IMR-90 (cell line): ENCODE results near the gene NTSR2. TPM values are rescaled to one million over a fixed set of nuclear protein-coding genes. Genes with fewer than 3 reads are reported as not detected.

Experiments used
- ATAC-seq: fragments of 200-7000 bp; cut with Tn5 transposase; 2 replicates; pipeline ENCODE4 v1.9.1; 2020; ENCODE audit warnings: low read depth, mild to moderate bottlenecking, moderate library complexity
- BruUV-seq: library from RNA; stranded (reverse); fragments of 400-500 nt; replicated peaks from 2 replicates; lab custom pipeline; 2021; lab: Mats Ljungman, UMichigan
- CTCF ChIA-PET: fragments of 300-600 bp; formaldehyde crosslinking; extraction: SDS; loops from one replicate; lab custom pipeline; 2021; ENCODE audit warnings: antibody characterized with exemption; lab: Yijun Ruan, JAX
- POLR2A ChIA-PET: fragments of 300-600 bp; sonication (Branson Sonifier 250); formaldehyde crosslinking; loops from one replicate; lab custom pipeline; 2022; ENCODE audit warnings: antibody characterized with exemption; ENCODE audit not compliant: unreplicated experiment; lab: Charles Lee
- DNase-seq: peaks from one replicate; pipeline ENCODE4 v3.0.0; 2013
- H2AFZ ChIP-seq: replicated peaks from 2 replicates; pipeline ENCODE3; 2013; ENCODE audit warnings: low read length, mild to moderate bottlenecking; ENCODE audit not compliant: poor library complexity
- H2AK5ac ChIP-seq: 2 replicates; pipeline ENCODE4 v1.6.1; 2013; ENCODE audit warnings: low read depth, low read length, inconsistent platforms
- H2AK9ac ChIP-seq: replicated peaks from 2 replicates; pipeline ENCODE3; 2013; ENCODE audit warnings: mild to moderate bottlenecking, low read depth, low read length, moderate library complexity; ENCODE audit not compliant: poor library complexity
- H2BK120ac ChIP-seq: 2 replicates; pipeline ENCODE4 v1.6.1; 2013; ENCODE audit warnings: low read depth, low read length, inconsistent platforms
- H2BK15ac ChIP-seq: 3 replicates; pipeline ENCODE4 v1.6.1; 2013; ENCODE audit warnings: low read depth, low read length, inconsistent platforms
- H2BK20ac ChIP-seq: 2 replicates; pipeline ENCODE4 v1.6.1; 2013; ENCODE audit warnings: low read depth, mild to moderate bottlenecking, inconsistent platforms, low read length, moderate library complexity
- H2BK5ac ChIP-seq: 2 replicates; pipeline ENCODE4 v1.6.1; 2013; ENCODE audit warnings: mild to moderate bottlenecking, low read depth, low read length, inconsistent platforms; ENCODE audit not compliant: poor library complexity, severe bottlenecking
- H3K14ac ChIP-seq: replicated peaks from 2 replicates; pipeline ENCODE4 v1.6.1; 2013; ENCODE audit warnings: low read depth, low read length, inconsistent platforms
- H3K18ac ChIP-seq: 2 replicates; pipeline ENCODE4 v1.6.1; 2013; ENCODE audit warnings: low read depth, low read length, control low read depth
- H3K23ac ChIP-seq: 2 replicates; pipeline ENCODE4 v1.6.1; 2013; ENCODE audit warnings: low read depth, low read length, inconsistent platforms
- H3K27ac ChIP-seq: 2 replicates; pipeline ENCODE4 v1.5.1; 2013; ENCODE audit warnings: mild to moderate bottlenecking, control low read depth, low read length; ENCODE audit not compliant: insufficient read depth
- H3K27me3 ChIP-seq: 2 replicates; pipeline ENCODE4 v1.6.1; 2013; ENCODE audit warnings: low read length; ENCODE audit not compliant: control insufficient read depth, insufficient read depth
- H3K36me3 ChIP-seq: 2 replicates; pipeline ENCODE4 v1.6.1; 2013; ENCODE audit warnings: low read length, mixed read lengths; ENCODE audit not compliant: control insufficient read depth, insufficient read depth
- H3K4ac ChIP-seq: 2 replicates; pipeline ENCODE4 v1.6.1; 2013; ENCODE audit warnings: low read depth, low read length, inconsistent platforms
- H3K4me1 ChIP-seq: 2 replicates; pipeline ENCODE4 v1.6.1; 2013; ENCODE audit warnings: low read length, mixed read lengths; ENCODE audit not compliant: control insufficient read depth, insufficient read depth
- H3K4me2 ChIP-seq: 2 replicates; pipeline ENCODE4 v1.6.1; 2013; ENCODE audit warnings: low read depth, mild to moderate bottlenecking, control low read depth, low read length, moderate library complexity
- H3K4me3 ChIP-seq: 2 replicates; pipeline ENCODE4 v1.5.1; 2013; ENCODE audit warnings: low read depth, mild to moderate bottlenecking, control low read depth, low read length, moderate library complexity; ENCODE audit not compliant: insufficient read depth
- H3K56ac ChIP-seq: 2 replicates; pipeline ENCODE4 v1.6.1; 2013; ENCODE audit warnings: low read length, inconsistent platforms; ENCODE audit not compliant: insufficient read depth; ENCODE audit errors: extremely low read depth
- H3K79me1 ChIP-seq, 2 experiments: 2 replicates each; pipeline ENCODE4 v1.6.1; 2013; ENCODE audit warnings: low read length in 2 of 2, inconsistent platforms in 1 of 2, low read depth in 1 of 2
- H3K9ac ChIP-seq: 2 replicates; pipeline ENCODE4 v1.6.1; 2013; ENCODE audit warnings: low read depth, low read length, control low read depth
- H3K9me1 ChIP-seq: 2 replicates; pipeline ENCODE4 v1.6.1; 2013; ENCODE audit warnings: low read length, inconsistent platforms; ENCODE audit not compliant: insufficient read depth
- H3K9me3 ChIP-seq: 2 replicates; pipeline ENCODE4 v1.6.1; 2013; ENCODE audit warnings: low read length; ENCODE audit not compliant: control insufficient read depth, insufficient read depth
- H4K20me1 ChIP-seq: 2 replicates; pipeline ENCODE4 v1.6.1; 2013; ENCODE audit warnings: low read length, inconsistent platforms; ENCODE audit not compliant: insufficient read depth
- H4K5ac ChIP-seq: 2 replicates; pipeline ENCODE4 v1.6.1; 2013; ENCODE audit warnings: mild to moderate bottlenecking, low read depth, low read length, control low read depth
- H4K8ac ChIP-seq, 2 experiments: 2 replicates each; pipeline ENCODE4 v1.6.1; 2013; ENCODE audit warnings: low read depth in 2 of 2, low read length in 2 of 2, control low read depth in 1 of 2, inconsistent platforms in 1 of 2
- H4K91ac ChIP-seq: 2 replicates; pipeline ENCODE4 v1.6.1; 2013; ENCODE audit warnings: low read depth, low read length, inconsistent platforms; ENCODE audit not compliant: insufficient read depth
- CHD1 ChIP-seq: IDR thresholded peaks from 2 replicates; pipeline ENCODE4 v1.6.1; 2012; ENCODE audit warnings: low read depth, low read length, improper control_type of control experiment
- FOS ChIP-seq: fragments of 150-350 bp; IDR thresholded peaks from 2 replicates; pipeline ENCODE4 v1.6.1; 2016; ENCODE audit warnings: low read depth, low read length
- MAFK ChIP-seq: IDR thresholded peaks from 2 replicates; pipeline ENCODE4 v1.6.1; 2012; ENCODE audit warnings: low read depth, low read length, improper control_type of control experiment
- MAZ ChIP-seq: IDR thresholded peaks from 2 replicates; pipeline ENCODE4 v1.6.1; 2012; ENCODE audit warnings: low read depth, mild to moderate bottlenecking, low read length, improper control_type of control experiment, moderate library complexity, borderline replicate concordance
- MXI1 ChIP-seq: IDR thresholded peaks from 2 replicates; pipeline ENCODE4 v1.6.1; 2012; ENCODE audit warnings: low read depth, mild to moderate bottlenecking, low read length, moderate library complexity, borderline replicate concordance
- RFX5 ChIP-seq: IDR thresholded peaks from 2 replicates; pipeline ENCODE4 v1.8.0; 2012; ENCODE audit warnings: low read depth, mild to moderate bottlenecking, low read length, moderate library complexity
- USF2 ChIP-seq: fragments of 150-350 bp; IDR thresholded peaks from 2 replicates; pipeline ENCODE4 v1.6.1; 2017; ENCODE audit warnings: mild to moderate bottlenecking, antibody characterized with exemption, low read length, low read depth
- WGBS, 2 experiments: methylation state at CpG; one replicate each; pipeline versions ENCODE4 v1.1.5 to v1.1.7; 2013; ENCODE audit warnings: missing lambda C conversion rate in 2 of 2; ENCODE audit not compliant: insufficient read length in 1 of 2; ENCODE audit errors: extremely low coverage in 2 of 2; 5-methylcytosine and 5-hydroxymethylcytosine counted together
- dilution Hi-C: fragments of 300-500 bp; cut with HindIII; formaldehyde crosslinking; loops from one replicate; pipeline ENCODE4 v1.14.3; 2018; ENCODE audit warnings: low sequenced_read_pairs; ENCODE audit not compliant: unreplicated experiment
- in situ Hi-C: fragments of 300-500 bp; cut with MboI; formaldehyde crosslinking; loops from 3 replicates; pipeline ENCODE4 v1.14.3; 2019; ENCODE audit warnings: low sequenced_read_pairs, inconsistent platforms, mixed read lengths
- intact Hi-C: fragments of 100-400 bp; cut with micrococcal nuclease; formaldehyde crosslinking; loops from 2 replicates; pipeline ENCODE4 v1.10.0; 2022
- polyA plus RNA-seq, 3 experiments: library from polyadenylated mRNA; depleted of rRNA; stranded (reverse); fragments of >200 nt; gene quantifications; 2 replicates each; pipeline ENCODE4 v1.2.3, GENCODE V29; 2012; ENCODE audit warnings: low replicate concordance in 1 of 3
- total RNA-seq: library from RNA; depleted of rRNA; stranded (reverse); fragments of >200 nt; gene quantifications from 2 replicates; pipeline ENCODE4 v1.2.3, GENCODE V29; 2012

NTSR2 gene
- total and polyA plus RNA-seq, 2 of the 4 experiments (the other 2 are of a cell fraction), result not detected

GRCh38 chr2:11708106-11708505 is 38.1 kb upstream of the NTSR2 start:
- in situ Hi-C loops (no loop called here), intact Hi-C loops (no loop called here), dilution Hi-C loops (no loop called here)
- DNase-seq (no peak), ATAC-seq (no peak)
- no peak overlapping the region for H4K91ac ChIP-seq
- no peaks in the 10 kb centered on the region for H4K20me1 ChIP-seq
- TF ChIP-seq MAFK (peak; percentile 98), RFX5 (no peak), FOS (no peak), MXI1 (no peak), CHD1 (no peak), MAZ (no peak), USF2 (no peak)
- H3K4me2 ChIP-seq, result no peak overlapping the region
- H3K4me3 ChIP-seq, result no peak overlapping the region
- H3K14ac ChIP-seq, result no peak overlapping the region
- no peaks in the 10 kb centered on the region for H3K27me3 ChIP-seq
- H3K27ac ChIP-seq, result no peak overlapping the region
- BruUV-seq, result no TSS peak
- H3K4ac ChIP-seq, result no peak overlapping the region
- H3K79me1 ChIP-seq, result no peaks in the 10 kb centered on the region
- H2BK120ac ChIP-seq, result no peak overlapping the region
- no peak overlapping the region for H4K5ac ChIP-seq
- H3K9me3 ChIP-seq, result no peaks in the 10 kb centered on the region
- 88% methylated on average over 1 of the region's 3 CpGs; no CpG with 5 or more reads in 1 of the 2 experiments for WGBS, 2 experiments
- H2BK20ac ChIP-seq, result no peak overlapping the region
- H3K23ac ChIP-seq, result no peak overlapping the region
- no peak overlapping the region for H4K8ac ChIP-seq
- POLR2A ChIA-PET, result no interaction called here
- no peak overlapping the region for H2BK15ac ChIP-seq
- no peaks in the 10 kb centered on the region for H3K36me3 ChIP-seq
- H2AFZ ChIP-seq, result peak overlapping the region; percentile 36
- peaks cover 4% of the 10 kb centered on the region; the same call in 1 of the 2 replicates for H3K9me1 ChIP-seq
- no peak overlapping the region for H3K56ac ChIP-seq
- no peak overlapping the region for H3K9ac ChIP-seq
- H2BK5ac ChIP-seq, result no peak overlapping the region
- H3K4me1 ChIP-seq, result peaks cover 8% of the 10 kb centered on the region
- H2AK9ac ChIP-seq, result no peak overlapping the region
- H2AK5ac ChIP-seq, result no peak overlapping the region
- no peak overlapping the region; the same call in 1 of the 2 replicates for H3K18ac ChIP-seq
- CTCF ChIA-PET, result interaction anchor here (1.3 kb wide), 1 partner anchor 20 kb away, joined by 3 read pairs; no protein-coding TSS in a partner anchor
